Activated naive CD8-positive, alpha-beta T cell (primary cell): Measurements from ENCODE around the gene SIGLEC7.

Experiments
- H3K27ac Mint-ChIP-seq: one replicate; pipeline ENCODE4 v1.8.0; 2021; ENCODE audit warnings: mixed read lengths
- H3K27me3 Mint-ChIP-seq: one replicate; pipeline ENCODE4 v1.8.0; 2021; ENCODE audit warnings: mixed read lengths
- H3K36me3 Mint-ChIP-seq: one replicate; pipeline ENCODE4 v1.8.0; 2021; ENCODE audit warnings: mixed read lengths
- H3K4me1 Mint-ChIP-seq: one replicate; pipeline ENCODE4 v1.8.0; 2021; ENCODE audit warnings: low read depth, mixed read lengths
- H3K4me3 Mint-ChIP-seq: one replicate; pipeline ENCODE4 v1.8.0; 2021; ENCODE audit warnings: mild to moderate bottlenecking, mixed read lengths
- H3K9me3 Mint-ChIP-seq: one replicate; pipeline ENCODE4 v1.8.0; 2021; ENCODE audit warnings: low read depth, mixed read lengths

The SIGLEC7 gene

DNA sequence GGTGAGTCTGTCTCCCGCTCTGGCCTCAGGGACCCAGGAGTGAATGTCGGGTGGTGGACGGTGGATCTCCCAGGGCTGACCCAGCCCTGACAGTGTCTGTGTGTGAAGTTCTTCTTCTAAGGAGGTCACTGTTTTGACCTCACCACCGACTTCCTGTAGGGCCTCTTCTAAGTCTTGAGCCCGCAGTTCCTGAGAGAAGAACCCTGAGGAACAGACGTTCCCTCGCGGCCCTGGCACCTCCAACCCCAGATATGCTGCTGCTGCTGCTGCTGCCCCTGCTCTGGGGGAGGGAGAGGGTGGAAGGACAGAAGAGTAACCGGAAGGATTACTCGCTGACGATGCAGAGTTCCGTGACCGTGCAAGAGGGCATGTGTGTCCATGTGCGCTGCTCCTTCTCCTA is at the start of gene SIGLEC7:
Gene SIGLEC7 (plus strand): TSS at position 183 of the 400 bp plus-strand sequence. CDS start 69 bp downstream, at position 252.
- Mint-ChIP-seq H3K4me1 (peaks cover 15% of the 10 kb centered on the region), H3K4me3 (no peak within 1 kb of the TSS), H3K27me3 (peaks cover 2% of the 10 kb centered on the region), H3K9me3 (no peaks in the 10 kb centered on the region), H3K27ac (no peak within 1 kb of the TSS), H3K36me3 (no peaks in the 10 kb centered on the region)

DNA sequence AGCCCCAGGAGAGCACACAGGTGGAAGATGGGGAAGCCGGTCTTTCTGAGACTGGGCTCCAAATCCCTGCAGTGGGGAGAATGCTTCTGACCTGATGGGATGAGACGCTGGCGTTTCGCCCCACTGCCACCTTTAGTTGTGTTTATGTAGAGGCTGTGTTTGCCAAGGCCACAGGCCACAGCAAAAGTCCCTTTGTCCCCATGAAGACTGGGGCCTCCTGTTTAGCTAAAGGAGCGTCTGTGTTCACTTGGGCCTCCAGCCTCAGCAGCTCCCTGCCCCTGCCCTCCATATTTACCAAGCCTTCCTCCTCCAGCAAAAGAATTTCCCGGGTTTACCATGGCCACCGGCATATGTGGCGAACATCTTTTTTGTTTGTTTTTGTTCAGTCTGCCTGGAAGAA is 49.0 kb upstream of the SIGLEC7 start:
- peaks cover 14% of the 10 kb centered on the region for H3K36me3 Mint-ChIP-seq
- H3K4me1 Mint-ChIP-seq, result peaks cover 10% of the 10 kb centered on the region
- no peak overlapping the region for H3K27ac Mint-ChIP-seq
- H3K27me3 Mint-ChIP-seq, result no peaks in the 10 kb centered on the region
- H3K9me3 Mint-ChIP-seq, result no peaks in the 10 kb centered on the region
- no peak overlapping the region for H3K4me3 Mint-ChIP-seq

DNA sequence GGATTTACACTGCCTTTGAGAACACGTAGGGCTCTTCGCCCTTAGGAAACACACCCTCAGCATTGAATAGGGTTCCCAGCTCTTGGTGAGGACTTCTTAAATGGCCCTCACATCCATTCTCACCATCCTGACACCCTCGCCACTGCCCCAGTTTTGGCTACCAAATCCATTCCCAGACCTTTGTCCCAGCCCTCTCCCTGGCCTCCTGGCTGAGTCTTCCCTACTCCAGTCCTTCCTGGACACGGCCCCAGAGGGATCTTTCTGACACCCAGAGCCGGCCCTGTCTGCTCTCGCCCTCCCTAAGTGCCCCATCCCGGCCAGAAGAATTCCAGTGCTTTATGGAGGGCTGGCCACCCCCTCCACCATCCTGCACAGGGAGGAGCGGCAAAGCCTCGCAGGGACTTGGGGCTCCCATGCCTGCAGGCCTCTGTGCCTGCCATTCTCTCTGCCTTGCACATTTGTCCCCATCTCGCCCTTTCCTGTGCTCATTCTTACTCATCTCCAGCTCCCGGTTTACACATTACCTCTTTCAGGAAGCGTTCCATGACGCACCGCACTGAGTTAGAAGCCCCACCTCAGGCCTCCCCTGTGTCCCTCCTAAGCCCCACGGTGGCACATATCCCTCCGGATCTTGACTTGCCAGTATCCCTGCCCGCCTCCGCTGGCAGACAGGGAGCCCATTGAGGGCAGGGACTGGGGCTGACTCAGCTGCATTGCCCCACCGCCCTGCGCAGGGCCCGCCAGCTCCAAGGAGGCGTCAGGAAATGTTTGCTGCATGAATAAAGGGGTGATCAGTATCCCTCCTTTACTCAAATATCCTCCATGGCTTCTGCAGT is 48.4 kb upstream of the SIGLEC7 start:
- H3K36me3 Mint-ChIP-seq, result peaks cover 14% of the 10 kb centered on the region
- no peaks in the 10 kb centered on the region for H3K27me3 Mint-ChIP-seq
- H3K27ac Mint-ChIP-seq, result no peak overlapping the region
- H3K9me3 Mint-ChIP-seq, result no peaks in the 10 kb centered on the region
- no peak overlapping the region for H3K4me3 Mint-ChIP-seq
- H3K4me1 Mint-ChIP-seq, result peaks cover 10% of the 10 kb centered on the region

DNA sequence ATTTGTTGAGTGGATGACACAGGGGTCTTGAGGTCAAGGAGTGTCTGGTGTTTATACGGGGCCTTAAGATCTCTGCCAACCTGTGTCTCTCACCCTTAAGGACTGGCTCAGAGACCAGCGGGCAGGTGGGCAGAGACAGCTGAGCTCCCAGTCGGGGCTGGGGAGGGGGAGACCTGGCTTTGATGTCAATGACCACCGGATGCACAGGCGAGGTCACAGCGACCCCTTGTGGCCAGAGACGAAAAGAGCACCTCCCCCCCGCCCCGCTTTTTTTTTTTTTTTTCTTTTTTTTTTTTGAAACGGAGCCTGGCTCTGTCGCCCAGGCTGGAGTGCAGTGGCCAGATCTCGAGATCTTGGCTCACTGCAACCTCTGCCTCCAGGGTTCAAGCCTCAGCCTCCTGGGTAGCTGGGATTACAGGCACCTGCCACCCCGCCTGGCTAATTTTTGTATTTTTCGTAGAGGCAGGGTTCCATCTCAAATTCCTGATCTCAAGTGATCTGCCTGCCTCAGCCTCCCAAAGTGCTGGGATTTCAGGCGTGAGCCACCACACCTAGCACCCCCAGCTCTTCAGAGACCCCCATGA is 47.3 kb upstream of the SIGLEC7 start:
- no peaks in the 10 kb centered on the region for H3K9me3 Mint-ChIP-seq
- H3K27ac Mint-ChIP-seq, result no peak overlapping the region
- no peak overlapping the region for H3K4me3 Mint-ChIP-seq
- H3K4me1 Mint-ChIP-seq, result peaks cover 17% of the 10 kb centered on the region
- H3K27me3 Mint-ChIP-seq, result no peaks in the 10 kb centered on the region
- H3K36me3 Mint-ChIP-seq, result peaks cover 11% of the 10 kb centered on the region

DNA sequence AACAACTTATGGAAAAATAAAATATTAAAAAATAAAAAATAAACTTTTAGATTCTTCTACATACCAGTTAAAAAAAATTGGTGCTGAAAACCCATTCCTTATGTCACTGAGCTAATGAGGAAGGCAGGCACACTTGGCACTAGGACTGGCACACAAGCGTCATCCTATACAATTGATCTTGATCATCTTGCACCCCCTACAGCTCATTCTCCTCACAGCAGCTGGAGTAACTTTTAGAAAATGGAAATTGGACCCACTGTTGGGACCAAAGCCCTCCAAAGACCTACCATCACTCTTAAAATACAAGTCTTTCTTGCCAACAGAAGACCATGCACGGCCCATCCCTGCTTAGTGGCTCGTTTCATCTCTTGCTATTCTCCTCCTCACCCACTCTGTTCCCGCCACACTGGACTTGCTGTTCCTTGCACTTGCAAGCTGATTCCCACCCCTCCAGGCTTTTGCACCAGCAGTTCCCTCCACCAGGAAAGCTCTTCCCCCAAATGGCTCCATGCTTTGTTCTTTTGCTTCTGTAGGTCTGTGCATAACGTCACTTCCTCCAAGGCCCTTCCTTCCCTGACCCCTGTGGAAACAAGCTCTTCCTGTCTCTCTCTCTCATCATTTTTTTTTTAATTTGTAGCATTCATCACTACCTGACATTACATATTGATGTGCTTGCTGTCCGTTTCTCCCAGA is 45.5 kb upstream of the SIGLEC7 start:
- Mint-ChIP-seq H3K4me1 (peaks cover 24% of the 10 kb centered on the region), H3K27ac (peak overlapping the region; percentile 36), H3K36me3 (peaks cover 11% of the 10 kb centered on the region), H3K4me3 (no peak overlapping the region), H3K9me3 (no peaks in the 10 kb centered on the region), H3K27me3 (no peaks in the 10 kb centered on the region)

DNA sequence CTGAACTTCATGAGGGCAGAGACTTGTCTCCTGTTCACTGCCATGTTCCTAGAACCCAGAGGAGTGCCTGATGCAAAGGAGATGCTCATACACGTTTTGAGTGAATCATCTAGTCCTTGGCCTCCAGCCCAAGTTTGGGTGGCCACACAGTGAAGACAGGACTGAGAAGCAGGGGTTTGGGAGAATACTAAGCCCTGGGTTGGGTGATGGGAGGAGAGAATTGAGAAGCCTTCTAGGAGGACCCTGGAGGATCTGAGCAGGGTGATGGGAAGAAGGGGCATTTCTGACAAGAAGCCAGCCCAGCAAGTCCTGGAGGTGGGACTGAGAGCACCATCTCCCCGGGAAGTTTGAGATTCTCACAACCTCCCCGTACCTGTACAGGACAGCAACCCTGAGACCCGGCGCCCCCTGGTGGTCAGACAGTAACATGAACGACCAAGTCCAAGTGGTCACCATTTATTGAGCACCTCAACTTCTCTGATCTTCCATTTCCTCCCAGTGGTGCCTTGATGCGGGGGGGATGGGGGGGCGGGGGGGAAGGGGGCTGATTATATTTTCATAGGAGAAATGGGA is 44.8 kb upstream of the SIGLEC7 start:
- H3K36me3 Mint-ChIP-seq, result peaks cover 10% of the 10 kb centered on the region
- H3K27ac Mint-ChIP-seq, result no peak overlapping the region
- no peaks in the 10 kb centered on the region for H3K27me3 Mint-ChIP-seq
- H3K4me1 Mint-ChIP-seq, result peaks cover 30% of the 10 kb centered on the region
- no peaks in the 10 kb centered on the region for H3K9me3 Mint-ChIP-seq
- H3K4me3 Mint-ChIP-seq, result no peak overlapping the region

DNA sequence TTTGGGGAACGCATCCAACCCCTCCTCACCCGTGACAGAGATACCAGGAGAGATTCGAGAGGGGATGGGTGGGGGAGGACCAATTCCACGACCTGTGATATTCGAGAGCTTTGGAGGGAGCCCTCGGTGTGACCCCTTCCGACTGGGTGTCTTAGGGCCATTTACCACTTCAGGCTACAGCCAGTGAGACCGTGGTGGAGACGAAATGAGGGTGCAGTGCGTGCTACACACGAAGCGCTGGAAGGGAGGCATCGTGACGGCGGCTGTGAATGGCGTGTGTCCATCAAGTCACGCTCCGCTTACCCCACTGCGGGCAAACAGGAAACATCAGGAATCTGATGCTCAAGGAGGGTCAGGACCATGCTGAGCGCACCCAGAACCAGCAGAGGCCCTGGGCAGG is 44.3 kb upstream of the SIGLEC7 start:
- peaks cover 36% of the 10 kb centered on the region for H3K4me1 Mint-ChIP-seq

DNA sequence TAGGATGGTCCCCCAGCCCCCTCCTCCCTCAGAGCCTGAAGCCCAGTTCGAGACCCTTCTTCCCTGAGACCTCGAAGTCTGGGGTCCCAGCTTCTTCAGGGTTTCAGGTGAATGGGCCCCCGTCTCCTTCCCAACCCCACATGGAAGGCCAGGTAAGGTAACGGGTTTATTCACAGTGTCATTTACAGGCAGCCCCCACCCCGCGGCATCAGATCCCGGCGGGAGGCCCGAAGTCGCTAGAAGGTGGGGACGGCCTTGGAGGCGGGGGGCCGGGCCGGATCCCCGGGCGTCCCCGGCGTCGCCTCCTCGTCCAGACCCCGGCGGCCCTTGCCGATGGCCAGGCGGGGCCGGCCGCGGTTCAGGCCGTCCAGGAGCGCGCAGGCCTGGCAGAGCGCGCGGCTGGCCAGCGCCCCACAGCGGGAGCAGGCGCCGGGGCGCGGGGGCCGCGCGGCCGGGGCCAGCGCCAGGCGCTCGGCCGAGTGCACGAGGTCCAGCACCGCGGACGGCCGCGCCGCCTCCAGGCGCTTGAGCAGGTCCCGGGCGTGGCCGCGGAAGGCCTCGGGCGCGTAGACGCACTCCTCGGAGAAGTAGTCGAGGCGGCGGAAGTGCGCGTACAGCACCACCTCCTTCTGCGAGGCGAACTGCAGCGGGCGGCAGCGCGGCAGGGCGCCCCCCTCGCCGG is 43.6 kb upstream of the SIGLEC7 start:
- Mint-ChIP-seq H3K4me1 (peaks cover 43% of the 10 kb centered on the region), H3K27ac (no peak overlapping the region), H3K36me3 (peaks cover 11% of the 10 kb centered on the region), H3K9me3 (no peaks in the 10 kb centered on the region), H3K27me3 (no peaks in the 10 kb centered on the region), H3K4me3 (no peak overlapping the region)

More for the DNA sequence above, 44.3 kb upstream of the SIGLEC7 start:
- H3K36me3 Mint-ChIP-seq, result peaks cover 11% of the 10 kb centered on the region
- H3K4me3 Mint-ChIP-seq, result no peak overlapping the region
- no peaks in the 10 kb centered on the region for H3K27me3 Mint-ChIP-seq
- H3K27ac Mint-ChIP-seq, result no peak overlapping the region
- no peaks in the 10 kb centered on the region for H3K9me3 Mint-ChIP-seq

DNA sequence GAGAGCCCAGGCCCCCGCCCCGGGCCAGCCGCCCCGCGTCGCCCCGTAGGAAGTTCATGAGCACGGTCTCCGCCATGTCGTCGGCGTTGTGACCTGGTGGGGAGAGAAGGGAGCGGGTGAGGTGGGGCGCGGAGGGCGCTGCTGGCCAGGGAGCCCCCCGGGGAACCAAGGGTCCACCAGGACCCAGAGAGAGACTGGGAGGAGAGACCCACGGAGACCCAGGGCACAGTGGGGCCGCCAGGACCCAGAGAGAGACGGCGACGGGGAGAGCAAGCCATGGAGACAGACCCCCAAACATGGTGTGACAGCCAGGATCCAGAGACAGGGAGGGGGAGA is 43.1 kb upstream of the SIGLEC7 start:
- Mint-ChIP-seq H3K4me3 (peak overlapping the region; percentile 27), H3K27ac (no peak overlapping the region), H3K27me3 (no peaks in the 10 kb centered on the region), H3K4me1 (peaks cover 43% of the 10 kb centered on the region), H3K36me3 (peaks cover 11% of the 10 kb centered on the region), H3K9me3 (no peaks in the 10 kb centered on the region)

DNA sequence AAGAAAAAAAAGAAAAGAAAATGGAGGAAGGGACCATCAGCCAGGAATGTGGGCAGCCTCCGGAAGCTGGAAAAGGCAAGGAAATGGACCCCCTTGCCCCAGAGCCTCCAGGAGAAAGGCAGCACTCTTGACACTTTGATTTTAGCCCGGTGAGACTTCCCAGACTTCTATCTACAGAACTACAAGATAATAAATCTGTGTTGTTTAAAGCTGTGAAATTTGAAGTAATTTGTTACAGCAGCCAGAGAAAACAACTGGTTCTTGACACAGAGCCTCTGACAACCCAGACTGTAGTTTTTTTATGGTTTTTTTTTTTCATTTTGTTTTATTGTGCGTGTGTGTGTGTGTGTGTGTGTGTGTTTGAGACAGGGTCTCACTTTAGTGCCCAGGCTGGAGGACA is 41.5 kb upstream of the SIGLEC7 start:
- Mint-ChIP-seq H3K4me1 (peaks cover 51% of the 10 kb centered on the region), H3K36me3 (peaks cover 15% of the 10 kb centered on the region), H3K4me3 (no peak overlapping the region), H3K27me3 (no peaks in the 10 kb centered on the region), H3K27ac (no peak overlapping the region), H3K9me3 (no peaks in the 10 kb centered on the region)

DNA sequence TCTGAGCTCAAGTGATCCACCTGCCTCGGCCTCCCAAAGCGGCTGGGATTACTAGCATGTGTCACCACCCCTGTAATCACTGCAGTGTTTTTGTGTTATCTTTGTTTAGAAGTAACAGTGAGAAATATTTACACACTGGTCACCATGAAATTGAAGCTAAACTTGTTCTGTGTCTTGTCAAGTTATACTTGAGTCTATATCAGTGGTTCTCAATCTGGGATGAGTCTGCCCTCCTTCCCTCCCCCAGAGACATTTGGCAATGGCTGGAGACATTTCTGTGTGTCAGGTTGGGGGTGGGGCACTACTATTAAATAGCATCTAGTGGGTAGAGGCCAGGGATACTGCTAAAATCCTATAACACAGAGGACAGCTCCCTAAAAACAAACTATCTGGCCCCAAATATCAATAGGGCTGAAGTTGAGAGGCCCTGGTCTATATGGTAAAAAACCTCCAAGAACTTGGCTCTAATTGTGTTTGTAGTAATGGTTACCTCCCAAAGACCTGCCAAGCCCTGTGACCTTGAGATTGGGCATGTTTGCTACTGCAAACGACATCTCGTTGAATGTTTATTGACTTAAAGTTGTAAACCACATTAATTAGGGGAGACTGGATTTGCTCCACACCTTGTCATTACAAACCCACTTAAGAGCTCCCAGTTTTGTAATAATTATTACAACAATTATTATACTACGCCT is 40.8 kb upstream of the SIGLEC7 start:
- no peaks in the 10 kb centered on the region for H3K9me3 Mint-ChIP-seq
- no peaks in the 10 kb centered on the region for H3K27me3 Mint-ChIP-seq
- H3K4me1 Mint-ChIP-seq, result peaks cover 57% of the 10 kb centered on the region
- H3K36me3 Mint-ChIP-seq, result peaks cover 12% of the 10 kb centered on the region
- no peak overlapping the region for H3K4me3 Mint-ChIP-seq
- no peak overlapping the region for H3K27ac Mint-ChIP-seq

DNA sequence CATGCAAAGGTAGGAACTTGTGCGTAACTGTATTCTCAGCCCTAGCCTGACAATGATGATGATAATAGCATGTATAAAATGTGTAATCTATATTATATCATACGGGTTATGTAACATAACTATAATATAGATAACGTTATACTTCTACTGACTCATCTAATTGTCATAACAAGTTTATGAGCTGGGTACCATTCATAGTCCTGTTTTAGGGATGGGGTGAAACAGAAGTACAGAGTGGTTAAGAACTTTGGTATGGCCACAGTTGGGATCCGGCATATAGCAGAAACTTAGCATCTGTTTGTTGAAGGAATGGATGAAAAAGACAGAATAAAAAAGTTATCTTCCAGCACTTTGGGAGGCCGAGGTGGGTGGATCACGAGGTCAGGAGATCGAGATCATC is 39.1 kb upstream of the SIGLEC7 start:
- no peaks in the 10 kb centered on the region for H3K27me3 Mint-ChIP-seq
- peaks cover 10% of the 10 kb centered on the region for H3K36me3 Mint-ChIP-seq
- H3K9me3 Mint-ChIP-seq, result no peaks in the 10 kb centered on the region
- H3K27ac Mint-ChIP-seq, result no peak overlapping the region
- H3K4me3 Mint-ChIP-seq, result no peak overlapping the region
- H3K4me1 Mint-ChIP-seq, result peaks cover 58% of the 10 kb centered on the region

DNA sequence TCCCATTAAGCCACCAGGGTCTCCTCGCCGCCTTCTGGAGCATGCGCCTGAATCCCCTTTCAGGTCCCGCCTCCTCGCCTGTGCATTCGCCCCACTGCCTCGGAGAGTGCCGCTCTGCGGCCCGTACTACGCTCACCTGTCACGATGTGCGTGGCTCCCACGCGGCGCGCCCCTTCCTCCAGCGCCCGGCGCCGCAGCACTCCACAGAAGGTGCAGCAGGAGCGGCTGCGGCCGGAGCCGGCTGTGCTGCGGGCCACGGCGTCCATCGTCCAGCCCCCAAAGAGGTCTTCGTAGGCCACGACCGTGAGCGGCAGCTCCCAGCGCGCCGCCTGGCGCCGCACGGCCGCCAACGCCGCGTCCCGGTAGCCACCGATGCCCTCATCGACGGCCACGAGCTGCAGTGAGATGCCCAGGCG is 38.2 kb upstream of the SIGLEC7 start:
- Mint-ChIP-seq H3K9me3 (no peaks in the 10 kb centered on the region), H3K4me3 (no peak overlapping the region), H3K27me3 (no peaks in the 10 kb centered on the region), H3K4me1 (peaks cover 63% of the 10 kb centered on the region), H3K27ac (no peak overlapping the region), H3K36me3 (peaks cover 10% of the 10 kb centered on the region)

DNA sequence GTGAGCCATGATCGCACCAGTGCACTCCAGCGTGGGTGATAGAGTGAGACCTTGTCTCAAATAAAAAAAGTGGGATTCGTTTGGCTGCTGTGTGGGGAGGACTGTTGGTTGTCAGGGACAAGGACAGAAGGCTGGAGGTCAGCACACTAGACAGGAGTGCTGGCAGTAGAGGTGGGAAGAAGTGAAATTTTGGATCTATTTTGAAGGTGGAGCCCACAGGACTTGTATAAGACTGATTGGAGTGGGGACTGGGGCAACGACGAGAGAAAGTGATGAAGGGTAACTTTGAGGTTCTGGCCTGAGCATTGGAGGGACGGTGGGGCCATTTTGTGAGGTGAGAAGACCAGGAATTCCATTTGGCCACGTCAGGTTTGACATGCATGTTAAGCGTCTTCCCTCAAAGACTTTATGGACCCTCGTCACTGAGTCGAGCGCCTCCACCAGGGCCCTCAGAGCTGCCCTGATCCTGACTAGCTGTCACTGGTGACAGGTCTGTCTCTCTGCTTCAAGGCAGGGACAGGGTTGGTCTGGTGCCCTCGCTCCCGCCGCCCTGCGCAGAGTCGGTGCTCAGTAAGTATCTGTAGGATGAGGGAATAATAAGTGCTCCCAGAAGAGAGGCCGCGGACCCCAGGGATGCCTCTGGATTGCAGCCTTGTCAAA is 34.6 kb upstream of the SIGLEC7 start:
- peak overlapping the region; percentile 98 for H3K4me3 Mint-ChIP-seq
- no peaks in the 10 kb centered on the region for H3K27me3 Mint-ChIP-seq
- H3K4me1 Mint-ChIP-seq, result peaks cover 40% of the 10 kb centered on the region
- no peaks in the 10 kb centered on the region for H3K9me3 Mint-ChIP-seq
- H3K36me3 Mint-ChIP-seq, result peaks cover 10% of the 10 kb centered on the region
- H3K27ac Mint-ChIP-seq, result peak overlapping the region; percentile 95
